ENCODE data around the gene EXOC1L.

DNA sequence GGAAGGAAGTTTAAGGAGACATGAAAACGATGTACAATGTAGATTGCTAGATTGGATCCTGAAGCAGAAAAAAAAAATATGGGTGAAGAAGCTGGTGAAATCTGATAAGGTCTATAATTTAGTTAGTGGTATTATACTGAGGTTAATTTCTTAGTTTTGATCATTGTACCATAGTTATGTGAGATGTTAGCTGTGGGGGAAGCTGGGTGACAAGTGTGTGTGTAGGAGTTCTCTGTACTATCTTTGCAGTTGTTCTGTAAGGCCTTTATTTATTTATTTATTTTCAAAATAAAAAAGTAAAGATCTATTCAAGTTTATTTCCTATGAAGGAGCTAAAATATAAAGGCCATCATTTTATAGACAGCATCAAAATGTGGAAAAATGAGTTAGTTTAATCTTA lies 21.4 kb downstream of the EXOC1L start:
- TF ChIP-seq, protein P1, sequence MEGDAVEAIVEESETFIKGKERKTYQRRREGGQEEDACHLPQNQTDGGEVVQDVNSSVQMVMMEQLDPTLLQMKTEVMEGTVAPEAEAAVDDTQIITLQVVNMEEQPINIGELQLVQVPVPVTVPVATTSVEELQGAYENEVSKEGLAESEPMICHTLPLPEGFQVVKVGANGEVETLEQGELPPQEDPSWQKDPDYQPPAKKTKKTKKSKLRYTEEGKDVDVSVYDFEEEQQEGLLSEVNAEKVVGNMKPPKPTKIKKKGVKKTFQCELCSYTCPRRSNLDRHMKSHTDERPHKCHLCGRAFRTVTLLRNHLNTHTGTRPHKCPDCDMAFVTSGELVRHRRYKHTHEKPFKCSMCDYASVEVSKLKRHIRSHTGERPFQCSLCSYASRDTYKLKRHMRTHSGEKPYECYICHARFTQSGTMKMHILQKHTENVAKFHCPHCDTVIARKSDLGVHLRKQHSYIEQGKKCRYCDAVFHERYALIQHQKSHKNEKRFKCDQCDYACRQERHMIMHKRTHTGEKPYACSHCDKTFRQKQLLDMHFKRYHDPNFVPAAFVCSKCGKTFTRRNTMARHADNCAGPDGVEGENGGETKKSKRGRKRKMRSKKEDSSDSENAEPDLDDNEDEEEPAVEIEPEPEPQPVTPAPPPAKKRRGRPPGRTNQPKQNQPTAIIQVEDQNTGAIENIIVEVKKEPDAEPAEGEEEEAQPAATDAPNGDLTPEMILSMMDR (IDR thresholded peaks at IDR 0.05): no peak
- TF ChIP-seq EP300 (IDR thresholded peaks at IDR 0.05) (no peak), POLR2A (IDR thresholded peaks at IDR 0.05) (no peak)
